ENCODE data around the gene GPR143.

The GPR143 gene

DNA sequence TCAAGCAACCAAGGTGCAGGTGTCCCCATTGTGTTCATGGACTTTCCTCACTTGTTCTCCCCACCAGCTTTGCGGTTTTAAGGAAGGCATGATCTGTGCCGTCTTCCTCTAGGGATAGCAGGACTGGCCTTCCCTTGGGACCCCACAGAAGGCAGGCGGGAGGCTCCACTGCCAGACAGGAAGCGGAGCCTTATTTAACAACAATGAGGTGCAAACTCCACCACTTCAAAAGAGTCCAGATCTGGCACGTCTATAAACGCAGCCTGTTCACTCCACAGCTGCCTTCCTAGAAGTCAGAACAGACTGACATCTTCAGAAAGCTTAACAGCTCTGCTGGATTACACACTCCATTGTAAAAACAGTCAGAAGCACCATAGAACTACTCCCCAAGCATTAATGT lies 1.7 kb upstream of the GPR143 start:
- DNase-seq = no peak

GRCh38 chrX:9765072-9765736 lies 443 bp downstream of the GPR143 start:
- DNase-seq = no peak

GRCh38 chrX:9759337-9759736 lies 6.3 kb downstream of the GPR143 start:
- no peak for DNase-seq

DNA sequence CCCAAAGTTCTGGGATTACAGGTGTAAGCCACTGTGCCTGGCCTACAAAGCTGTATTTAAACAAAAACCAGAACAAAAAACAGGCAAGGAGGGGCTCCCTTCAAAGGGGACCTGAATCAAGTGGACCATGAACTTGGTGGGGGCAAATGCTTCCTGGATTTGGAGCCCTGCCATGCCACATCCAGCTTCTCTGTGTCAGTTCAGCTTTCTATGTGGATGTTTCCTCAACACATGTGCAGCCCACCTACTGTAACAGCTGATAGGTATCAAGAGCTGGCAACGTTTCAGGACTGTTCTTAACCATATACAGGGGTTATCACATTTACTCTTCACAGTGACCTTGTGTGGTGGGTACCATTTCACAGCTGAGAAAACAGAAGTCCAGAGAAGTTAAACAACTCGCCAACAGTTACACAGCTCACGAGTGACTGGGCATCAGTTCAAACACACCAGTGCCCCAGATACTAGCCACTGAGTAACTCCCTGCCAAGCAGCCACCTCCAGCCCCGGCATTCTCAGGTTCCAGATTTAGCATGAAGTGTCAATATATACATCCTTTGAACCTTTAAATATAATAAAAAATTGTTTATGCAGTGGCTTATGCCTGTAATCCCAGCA lies 7.5 kb downstream of the GPR143 start:
- no peak for DNase-seq

DNA sequence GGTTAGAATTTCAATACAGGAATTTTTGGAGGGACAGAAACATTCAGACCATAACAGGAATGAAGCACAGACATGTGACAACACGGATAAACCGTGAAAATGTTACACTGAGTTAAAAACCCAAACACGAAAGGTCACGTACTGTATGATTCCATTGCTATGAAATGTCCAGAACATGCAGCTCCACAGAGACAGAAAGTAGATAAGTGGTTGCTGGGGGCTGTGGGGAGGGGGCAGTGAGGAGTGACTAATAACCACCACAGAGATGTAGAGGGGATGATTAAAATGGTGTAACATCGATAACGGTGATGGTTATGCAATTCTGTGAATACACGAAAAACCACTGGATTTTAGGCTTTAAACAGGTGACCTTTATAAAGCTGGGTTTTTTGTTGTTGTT lies 8.3 kb downstream of the GPR143 start:
- no peak for DNase-seq

DNA sequence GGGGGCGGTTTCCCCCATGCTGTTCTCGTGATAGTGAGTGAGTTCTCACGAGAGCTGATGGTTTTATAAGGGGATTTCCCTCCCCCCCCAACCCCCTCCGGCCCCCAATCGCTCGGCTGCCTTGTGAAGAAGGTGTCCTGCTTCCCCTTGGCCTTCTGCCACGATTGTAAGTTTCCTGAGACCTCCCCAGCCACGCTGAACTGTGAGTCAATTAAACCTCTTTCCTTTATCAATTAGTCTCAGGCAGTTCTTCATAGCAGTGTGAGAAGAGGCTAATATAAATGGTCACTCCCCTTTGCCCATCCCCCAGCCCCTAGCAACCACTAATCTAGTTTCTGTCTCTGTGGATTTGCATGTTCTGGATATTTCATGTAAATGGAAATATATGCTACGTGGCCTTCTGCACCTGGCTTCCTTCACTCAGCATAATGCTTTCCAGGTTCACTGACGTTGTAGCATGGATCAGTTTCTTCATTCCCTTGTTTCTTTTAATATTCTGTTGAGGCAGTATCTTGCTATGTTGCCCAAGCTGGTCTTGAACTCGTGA lies 16.4 kb downstream of the GPR143 start:
- no peak for DNase-seq

- no peak for DNase-seq
Measured at GRCh38 chrX:9747644-9748043, 18.0 kb downstream of the GPR143 start.

DNA sequence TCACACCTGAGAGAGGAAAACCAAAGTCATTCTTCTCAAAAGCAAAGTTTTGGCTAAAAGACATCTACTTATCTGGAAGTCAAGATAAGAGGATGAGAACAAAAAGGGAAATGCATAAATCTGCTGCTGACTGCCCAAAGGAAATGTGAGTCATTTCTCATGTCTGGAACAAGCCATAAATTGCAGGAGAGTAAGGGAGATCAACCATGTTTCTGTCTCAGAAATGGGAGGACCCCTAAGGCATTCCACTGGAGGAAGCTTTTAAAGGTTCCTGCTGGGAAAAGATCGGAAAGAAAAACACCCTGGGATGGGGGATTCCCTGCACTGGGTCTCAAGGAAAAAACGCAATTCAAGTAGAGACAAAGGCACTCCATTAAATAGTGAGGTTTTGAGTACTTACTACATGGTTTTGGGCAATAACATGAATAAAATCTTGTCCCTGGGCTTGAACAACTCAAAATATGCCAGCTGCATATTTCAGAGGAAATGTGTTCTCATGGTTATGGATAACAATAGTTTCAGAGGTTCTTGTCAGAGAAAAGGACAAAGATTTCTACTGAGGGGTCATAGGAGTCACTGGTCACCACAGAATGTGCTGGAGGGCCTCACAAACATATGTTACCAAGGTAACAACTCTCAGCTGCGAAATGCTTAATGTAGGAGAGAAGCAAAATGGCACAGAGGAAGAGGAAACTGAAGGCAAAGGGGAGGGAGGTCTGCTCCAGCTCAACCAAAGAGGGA lies 19.3 kb downstream of the GPR143 start:
- DNase-seq = no peak

GRCh38 chrX:9745417-9746115 lies 20.1 kb downstream of the GPR143 start:
- DNase-seq = no peak

DNA sequence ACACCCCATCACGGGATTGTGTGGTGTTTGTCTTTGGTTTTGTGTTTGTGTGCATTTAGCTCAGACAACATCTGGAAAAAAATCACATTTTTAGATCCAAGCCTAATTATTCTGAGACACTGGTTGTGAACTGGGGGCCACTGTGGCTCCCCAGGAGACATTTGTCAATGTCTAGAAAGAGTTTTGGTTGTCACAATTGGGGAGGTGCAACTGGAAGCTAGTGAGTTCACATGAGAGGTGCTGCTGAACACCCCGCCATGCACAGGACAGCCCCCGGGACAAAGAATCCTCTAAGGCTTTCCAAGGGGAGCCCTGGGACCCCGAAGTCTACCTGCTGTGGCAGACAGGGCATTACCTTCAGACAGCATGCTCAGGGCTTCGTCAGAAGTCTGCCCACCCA lies 26.5 kb downstream of the GPR143 start:
- DNase-seq = no peak

DNA sequence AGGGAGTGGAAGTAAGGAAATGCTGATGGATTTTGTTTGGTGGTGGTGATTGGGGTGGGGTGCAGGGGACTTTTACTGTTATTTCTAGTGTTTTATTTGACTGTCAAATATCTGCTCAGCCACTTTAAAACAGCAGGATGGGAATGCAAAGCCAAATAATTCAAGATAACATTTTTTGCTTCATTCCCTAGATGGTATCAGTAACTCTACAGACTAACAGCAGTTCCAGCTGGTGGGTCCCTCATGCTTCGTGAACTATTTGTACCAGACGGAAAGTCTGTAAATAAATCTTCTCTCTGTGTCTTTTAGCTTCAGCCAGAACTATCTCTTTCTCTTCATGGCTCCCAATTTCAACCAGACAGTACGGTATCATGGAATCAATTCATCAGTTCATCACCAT lies 27.5 kb downstream of the GPR143 start:
- no peak for DNase-seq

DNA sequence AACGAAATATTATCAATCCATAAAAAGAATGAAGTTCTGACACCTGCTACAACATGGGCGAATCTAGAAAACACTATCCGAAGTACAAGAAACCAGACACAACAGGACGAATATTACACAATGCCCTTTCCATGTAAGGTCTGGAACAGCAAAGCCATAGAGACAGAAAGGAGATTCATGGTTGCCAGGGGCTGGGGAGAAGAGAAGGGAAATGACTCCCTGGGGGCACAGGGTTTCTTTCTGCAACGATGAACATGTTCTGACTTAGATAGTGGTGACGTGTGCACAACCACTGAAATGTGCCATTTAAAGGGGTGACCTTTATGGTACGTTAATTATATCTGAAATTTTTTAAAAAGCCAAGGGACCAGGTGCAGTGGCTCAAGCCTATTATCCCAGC lies 28.3 kb downstream of the GPR143 start:
- DNase-seq = no peak

GRCh38 chrX:9730752-9731151 lies 34.9 kb downstream of the GPR143 start:
- no peak for DNase-seq

- DNase-seq = no peak
Measured at GRCh38 chrX:9730078-9730477, 35.6 kb downstream of the GPR143 start.

DNA sequence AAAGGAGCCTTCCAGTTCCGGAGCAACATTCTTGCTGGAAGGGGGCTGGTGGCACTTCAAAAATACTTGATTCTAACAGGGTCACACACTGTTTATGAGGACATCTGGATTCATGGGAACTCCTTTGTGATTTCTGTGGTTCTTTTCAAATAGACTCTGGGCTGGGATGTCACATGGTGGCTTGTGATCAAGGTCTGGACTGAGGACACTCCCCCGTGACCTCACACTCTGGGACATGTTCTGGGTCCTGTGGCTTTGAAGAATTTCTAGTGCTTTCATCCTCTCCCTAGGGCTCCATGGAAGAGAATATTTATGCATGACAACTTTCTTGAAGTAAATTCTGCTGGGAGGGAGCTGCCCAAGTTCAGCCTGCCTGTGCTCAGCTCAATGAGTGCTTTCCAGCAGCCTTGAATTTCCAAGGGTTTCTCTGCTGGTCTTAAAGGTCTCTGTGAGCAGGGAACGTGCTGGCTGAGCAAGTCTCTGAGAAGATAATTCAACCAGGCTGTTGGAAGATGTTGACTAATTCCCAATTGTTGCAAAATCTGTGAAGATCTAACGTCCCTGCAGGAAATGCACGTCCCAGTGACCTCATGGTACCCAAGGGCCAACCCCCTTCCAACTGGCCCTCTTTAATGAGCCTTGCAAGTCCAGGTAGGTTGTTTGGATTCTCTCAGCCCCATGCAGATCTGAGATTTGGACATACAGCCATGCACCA lies 36.3 kb downstream of the GPR143 start:
- no peak for DNase-seq

- no peak for DNase-seq
Measured at GRCh38 chrX:9728261-9728660, 37.4 kb downstream of the GPR143 start.

DNA sequence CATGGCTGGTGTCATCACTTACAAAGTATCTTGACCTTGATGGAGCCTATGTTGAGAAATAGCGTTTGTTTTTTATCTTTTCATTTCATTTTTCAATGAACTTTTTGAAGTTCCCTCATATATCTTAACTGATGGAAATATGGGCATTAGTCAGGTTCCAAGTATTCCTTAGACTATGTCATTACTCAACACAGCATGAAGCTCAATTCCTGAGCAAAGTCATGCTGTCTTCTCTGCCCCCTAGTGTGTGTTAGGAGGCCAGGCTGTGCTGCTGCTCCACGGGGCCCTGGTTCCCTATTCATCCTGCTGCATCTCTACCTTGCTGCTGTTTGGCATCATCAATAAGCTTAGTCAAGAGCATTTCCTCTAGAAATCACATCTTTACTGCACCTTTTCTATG lies 40.9 kb downstream of the GPR143 start:
- no peak for DNase-seq

- DNase-seq = no peak
Measured at GRCh38 chrX:9717376-9717775, 48.3 kb downstream of the GPR143 start.

- DNase-seq = no peak
Measured at GRCh38 chrX:9710332-9710731, 55.3 kb downstream of the GPR143 start.

- no peak for DNase-seq
Measured at GRCh38 chrX:9708923-9709553, 56.6 kb downstream of the GPR143 start.

DNA sequence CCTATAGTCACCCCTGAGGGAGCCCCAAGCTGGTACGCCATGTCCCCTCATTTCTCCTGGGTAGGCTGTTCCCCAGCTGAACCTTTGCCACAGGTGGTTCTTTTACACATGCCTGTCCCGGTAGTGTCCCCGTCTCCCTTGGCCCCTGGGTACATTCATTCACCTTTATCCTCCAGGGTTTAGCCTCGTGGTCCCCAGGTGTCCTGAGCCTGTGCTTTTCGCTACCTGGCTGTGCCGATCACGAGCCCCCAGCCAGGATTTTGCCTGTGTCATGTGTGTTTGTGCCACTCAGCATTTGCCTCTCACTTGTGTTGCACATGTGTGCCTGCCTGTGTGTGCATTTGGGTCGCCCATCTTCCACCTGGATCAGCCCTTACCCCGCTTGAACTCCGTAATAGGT lies 57.6 kb downstream of the GPR143 start:
- DNase-seq = no peak

Measured in cortex of kidney (tissue), 1 donor.